ENCODE measurements around the gene PDGFA.

DNA sequence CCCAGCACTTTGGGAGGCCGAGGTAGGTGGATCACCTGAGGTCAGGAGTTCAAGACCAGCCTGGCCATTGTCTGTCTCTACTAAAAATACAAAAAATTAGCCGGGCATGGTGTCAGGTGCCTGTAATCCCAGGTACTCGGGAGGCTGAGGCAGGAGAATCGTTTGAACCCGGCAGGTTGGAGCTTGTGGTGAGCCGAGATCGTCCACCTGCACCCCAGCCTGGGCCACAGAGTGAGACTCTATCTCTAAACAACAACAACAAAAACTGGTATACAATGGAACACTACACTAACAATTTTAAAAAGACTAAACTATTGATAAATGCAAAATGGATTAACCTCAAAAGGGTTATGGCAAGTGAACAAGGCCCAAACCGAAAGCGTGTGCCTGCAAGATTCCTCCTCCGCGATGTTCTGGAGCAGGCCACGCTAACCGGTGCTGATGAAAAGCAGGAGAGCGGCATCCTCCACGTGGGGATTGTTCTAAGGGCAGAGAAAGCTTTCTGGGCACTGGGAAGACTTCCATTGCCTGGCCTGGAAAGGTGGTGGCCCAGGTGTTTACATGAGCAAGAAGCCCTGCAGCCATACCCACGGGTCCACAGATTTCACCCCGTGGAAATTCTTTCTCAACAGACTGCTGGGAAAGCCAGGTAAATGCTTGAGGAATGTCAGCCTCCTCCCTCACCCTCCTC is 53.8 kb downstream of the PDGFA start:
- no peak for TF ChIP-seq POLR2AphosphoS5 (IDR thresholded peaks at IDR 0.05; ENCODE audit: low read depth, low read length)
- no peak for TF ChIP-seq SIN3A (IDR thresholded peaks at IDR 0.05; ENCODE audit: borderline replicate concordance, insufficient read depth, low read length)
- no peak for TF ChIP-seq REST (IDR thresholded peaks at IDR 0.05; ENCODE audit: insufficient read depth in 1 of 2, low read depth in 2 of 2, low read length in 2 of 2)
- TF ChIP-seq TAF1 (IDR thresholded peaks at IDR 0.05; ENCODE audit: borderline replicate concordance, insufficient read depth, low read length) = no peak
- TF ChIP-seq FOXP2 (optimal IDR thresholded peaks at IDR 0.05; ENCODE audit: borderline replicate concordance, extremely low read depth, extremely low read length, insufficient read depth) = no peak
